HL-60 (cell line): ENCODE data around the gene APAF1.
A peak's percentile ranks its signal among the peaks of the same experiment; 100 is the strongest.
"Not testable (repeated sequence)": the region's sequence is repeated elsewhere in the genome, so short reads cannot be mapped to it uniquely, and the experiment has no call there.

ENCODE experiments used
- DNase-seq, 2 experiments: peaks; one replicate each; pipeline ENCODE4 v3.0.0-alpha.2; 2010 to 2020; ENCODE audit warnings: low read depth in 1 of 2, low spot score in 1 of 2
- H3K27ac ChIP-seq: fragments of 250-450 bp; sonication (Bioruptor Pico); replicated peaks from 2 replicates; pipeline ENCODE4 v1.5.1; 2020; ENCODE audit warnings: mild to moderate bottlenecking, moderate library complexity
- H3K27me3 ChIP-seq: fragments of 250-450 bp; sonication (Bioruptor Pico); 2 replicates; pipeline ENCODE4 v1.5.1; 2021; ENCODE audit warnings: mild to moderate bottlenecking, moderate library complexity; ENCODE audit not compliant: insufficient read depth, poor library complexity, severe bottlenecking
- H3K4me3 ChIP-seq: replicated peaks from 2 replicates; pipeline ENCODE4 v1.5.1; 2011; ENCODE audit warnings: mild to moderate bottlenecking, control low read depth, low read length; ENCODE audit not compliant: insufficient read depth
- GABPA ChIP-seq: IDR thresholded peaks from 2 replicates; pipeline ENCODE4 v1.6.1; 2012; ENCODE audit warnings: low read depth
- POLR2AphosphoS5 ChIP-seq: IDR thresholded peaks from 2 replicates; pipeline ENCODE4 v1.6.1; 2012; ENCODE audit warnings: low read depth
- SPI1 ChIP-seq: IDR thresholded peaks from 2 replicates; pipeline ENCODE4 v1.6.1; 2012; ENCODE audit warnings: low read depth, mild to moderate bottlenecking, borderline replicate concordance
- TF ChIP-seq, protein P1 (sequence below): IDR thresholded peaks from 2 replicates; pipeline ENCODE4 v1.6.1; 2012; ENCODE audit warnings: low read depth; ENCODE audit not compliant: insufficient replicate concordance
- TF ChIP-seq, protein P2 (sequence below): IDR thresholded peaks from one replicate; pipeline ENCODE4 v1.5.1; 2011; ENCODE audit warnings: low read length, control low read depth, inconsistent platforms; ENCODE audit not compliant: insufficient read depth

Gene APAF1

DNA sequence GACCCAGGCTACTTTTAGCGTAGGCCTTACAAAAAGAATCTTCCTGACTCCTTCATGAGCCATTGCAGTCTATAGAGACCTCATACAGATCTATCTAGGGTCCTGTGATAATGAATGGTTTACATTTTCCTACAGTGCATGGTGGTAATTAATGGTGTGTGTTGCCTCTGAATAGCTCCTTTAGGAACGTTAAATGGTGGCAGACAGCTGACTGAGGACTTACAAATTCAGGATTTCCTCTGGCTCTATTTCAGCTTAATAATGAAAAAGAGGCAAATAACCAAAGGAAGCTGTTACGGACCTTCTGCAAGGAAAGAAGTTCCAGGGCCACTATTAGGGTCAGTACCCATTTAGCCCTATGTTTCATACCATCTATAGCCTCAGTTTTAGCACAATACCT is 5.6 kb upstream of the APAF1 start:
- DNase-seq, result no peak
- Histone ChIP-seq H3K4me3 (no peak overlapping the region), H3K27ac (no peak overlapping the region), H3K27me3 (no peaks in the 10 kb centered on the region)
- TF ChIP-seq POLR2AphosphoS5, result no peak
- TF ChIP-seq, protein P1, sequence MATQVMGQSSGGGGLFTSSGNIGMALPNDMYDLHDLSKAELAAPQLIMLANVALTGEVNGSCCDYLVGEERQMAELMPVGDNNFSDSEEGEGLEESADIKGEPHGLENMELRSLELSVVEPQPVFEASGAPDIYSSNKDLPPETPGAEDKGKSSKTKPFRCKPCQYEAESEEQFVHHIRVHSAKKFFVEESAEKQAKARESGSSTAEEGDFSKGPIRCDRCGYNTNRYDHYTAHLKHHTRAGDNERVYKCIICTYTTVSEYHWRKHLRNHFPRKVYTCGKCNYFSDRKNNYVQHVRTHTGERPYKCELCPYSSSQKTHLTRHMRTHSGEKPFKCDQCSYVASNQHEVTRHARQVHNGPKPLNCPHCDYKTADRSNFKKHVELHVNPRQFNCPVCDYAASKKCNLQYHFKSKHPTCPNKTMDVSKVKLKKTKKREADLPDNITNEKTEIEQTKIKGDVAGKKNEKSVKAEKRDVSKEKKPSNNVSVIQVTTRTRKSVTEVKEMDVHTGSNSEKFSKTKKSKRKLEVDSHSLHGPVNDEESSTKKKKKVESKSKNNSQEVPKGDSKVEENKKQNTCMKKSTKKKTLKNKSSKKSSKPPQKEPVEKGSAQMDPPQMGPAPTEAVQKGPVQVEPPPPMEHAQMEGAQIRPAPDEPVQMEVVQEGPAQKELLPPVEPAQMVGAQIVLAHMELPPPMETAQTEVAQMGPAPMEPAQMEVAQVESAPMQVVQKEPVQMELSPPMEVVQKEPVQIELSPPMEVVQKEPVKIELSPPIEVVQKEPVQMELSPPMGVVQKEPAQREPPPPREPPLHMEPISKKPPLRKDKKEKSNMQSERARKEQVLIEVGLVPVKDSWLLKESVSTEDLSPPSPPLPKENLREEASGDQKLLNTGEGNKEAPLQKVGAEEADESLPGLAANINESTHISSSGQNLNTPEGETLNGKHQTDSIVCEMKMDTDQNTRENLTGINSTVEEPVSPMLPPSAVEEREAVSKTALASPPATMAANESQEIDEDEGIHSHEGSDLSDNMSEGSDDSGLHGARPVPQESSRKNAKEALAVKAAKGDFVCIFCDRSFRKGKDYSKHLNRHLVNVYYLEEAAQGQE, result no peak
- TF ChIP-seq GABPA, result no peak
- TF ChIP-seq, protein P2, sequence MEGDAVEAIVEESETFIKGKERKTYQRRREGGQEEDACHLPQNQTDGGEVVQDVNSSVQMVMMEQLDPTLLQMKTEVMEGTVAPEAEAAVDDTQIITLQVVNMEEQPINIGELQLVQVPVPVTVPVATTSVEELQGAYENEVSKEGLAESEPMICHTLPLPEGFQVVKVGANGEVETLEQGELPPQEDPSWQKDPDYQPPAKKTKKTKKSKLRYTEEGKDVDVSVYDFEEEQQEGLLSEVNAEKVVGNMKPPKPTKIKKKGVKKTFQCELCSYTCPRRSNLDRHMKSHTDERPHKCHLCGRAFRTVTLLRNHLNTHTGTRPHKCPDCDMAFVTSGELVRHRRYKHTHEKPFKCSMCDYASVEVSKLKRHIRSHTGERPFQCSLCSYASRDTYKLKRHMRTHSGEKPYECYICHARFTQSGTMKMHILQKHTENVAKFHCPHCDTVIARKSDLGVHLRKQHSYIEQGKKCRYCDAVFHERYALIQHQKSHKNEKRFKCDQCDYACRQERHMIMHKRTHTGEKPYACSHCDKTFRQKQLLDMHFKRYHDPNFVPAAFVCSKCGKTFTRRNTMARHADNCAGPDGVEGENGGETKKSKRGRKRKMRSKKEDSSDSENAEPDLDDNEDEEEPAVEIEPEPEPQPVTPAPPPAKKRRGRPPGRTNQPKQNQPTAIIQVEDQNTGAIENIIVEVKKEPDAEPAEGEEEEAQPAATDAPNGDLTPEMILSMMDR, result no peak
- TF ChIP-seq SPI1, result no peak

DNA sequence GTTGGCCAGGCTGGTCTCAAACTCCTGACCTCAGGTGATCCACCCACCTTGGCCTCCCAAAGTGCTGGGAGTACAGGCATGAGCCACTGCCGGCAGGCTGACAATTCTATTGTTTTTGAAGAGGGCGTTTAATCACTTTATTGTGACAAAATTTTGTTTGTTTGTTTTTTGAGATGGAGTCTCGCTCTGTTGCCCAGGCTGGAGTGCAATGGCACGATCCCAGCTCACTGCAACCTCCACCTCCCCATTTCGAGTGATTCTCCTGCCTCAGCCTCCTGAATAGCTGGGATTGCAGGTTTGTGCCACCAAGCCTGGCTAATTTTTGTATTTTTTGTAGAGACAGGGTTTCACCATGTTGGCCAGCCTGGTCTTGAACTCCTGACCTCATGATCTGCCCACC is 2.3 kb upstream of the APAF1 start:
- H3K4me3 ChIP-seq, result peak overlapping the region; percentile 99; the same call in 1 of the 2 replicates
- not testable (repeated sequence) for DNase-seq, H3K27ac ChIP-seq, H3K27me3 ChIP-seq

DNA sequence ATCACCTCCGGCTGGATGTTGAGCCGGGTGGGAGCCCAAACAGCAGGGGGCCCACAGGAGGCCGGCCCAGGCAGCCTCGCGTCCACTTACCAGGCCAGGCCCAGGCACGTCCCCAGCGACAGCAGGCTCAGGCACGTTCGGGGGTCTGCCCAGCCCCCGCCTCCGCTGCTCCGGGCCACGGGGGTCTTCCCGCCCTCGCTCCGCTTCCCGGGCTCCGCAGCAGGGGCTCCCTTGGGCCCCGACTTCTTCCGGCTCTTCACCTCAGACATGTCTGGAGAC is 718 bp upstream of the APAF1 start:
- no peaks in the 10 kb centered on the region for H3K27me3 ChIP-seq
- no peak for DNase-seq
- H3K4me3 ChIP-seq, result peak overlapping the region; percentile 99
- no peak for TF ChIP-seq POLR2AphosphoS5
- TF ChIP-seq, protein P2, result no peak
- TF ChIP-seq SPI1, result no peak
- TF ChIP-seq GABPA, result no peak
- TF ChIP-seq, protein P1, result no peak
- H3K27ac ChIP-seq, result peak overlapping the region; percentile 86

DNA sequence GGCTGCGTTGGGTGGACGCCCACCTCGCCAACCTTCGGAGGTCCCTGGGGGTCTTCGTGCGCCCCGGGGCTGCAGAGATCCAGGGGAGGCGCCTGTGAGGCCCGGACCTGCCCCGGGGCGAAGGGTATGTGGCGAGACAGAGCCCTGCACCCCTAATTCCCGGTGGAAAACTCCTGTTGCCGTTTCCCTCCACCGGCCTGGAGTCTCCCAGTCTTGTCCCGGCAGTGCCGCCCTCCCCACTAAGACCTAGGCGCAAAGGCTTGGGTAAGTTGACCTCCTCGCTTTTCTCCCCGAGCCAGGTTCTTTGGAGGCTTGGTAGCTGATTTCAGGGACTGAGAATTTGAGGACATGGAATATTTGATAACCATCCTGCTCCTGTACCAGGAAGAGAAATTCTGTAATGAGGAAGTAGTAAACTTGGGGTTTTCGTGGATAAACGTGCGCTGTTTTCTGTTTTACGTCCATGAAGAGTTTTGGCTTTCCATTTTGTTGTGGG is 530 bp downstream of the APAF1 start:
- Histone ChIP-seq H3K27me3 (no peaks in the 10 kb centered on the region), H3K27ac (peak overlapping the region; percentile 86), H3K4me3 (peak overlapping the region; percentile 99)
- peak in 1 of 2 experiments; percentile 28 for DNase-seq
- no peak for TF ChIP-seq POLR2AphosphoS5
- TF ChIP-seq, protein P1, result no peak
- TF ChIP-seq SPI1, result peak; percentile 41; the same call in 1 of the 2 replicates
- TF ChIP-seq, protein P2, result no peak
- no peak for TF ChIP-seq GABPA
